GM21717 (cell line): Measurements from ENCODE around the gene HNMT.
"Not testable (repeated sequence)": the region's sequence is repeated elsewhere in the genome, so short reads cannot be mapped to it uniquely, and the experiment has no call there.

Experiments
- ATAC-seq: cut with Tn5 transposase; IDR thresholded peaks from one replicate; pipeline ENCODE4 v1.9.1; 2021; ENCODE audit warnings: mild to moderate bottlenecking, moderate library complexity; ENCODE audit not compliant: unreplicated experiment

The HNMT gene

GRCh38 chr2:138037090-138037489 is 72.8 kb downstream of the HNMT start:
- no peak for ATAC-seq

DNA sequence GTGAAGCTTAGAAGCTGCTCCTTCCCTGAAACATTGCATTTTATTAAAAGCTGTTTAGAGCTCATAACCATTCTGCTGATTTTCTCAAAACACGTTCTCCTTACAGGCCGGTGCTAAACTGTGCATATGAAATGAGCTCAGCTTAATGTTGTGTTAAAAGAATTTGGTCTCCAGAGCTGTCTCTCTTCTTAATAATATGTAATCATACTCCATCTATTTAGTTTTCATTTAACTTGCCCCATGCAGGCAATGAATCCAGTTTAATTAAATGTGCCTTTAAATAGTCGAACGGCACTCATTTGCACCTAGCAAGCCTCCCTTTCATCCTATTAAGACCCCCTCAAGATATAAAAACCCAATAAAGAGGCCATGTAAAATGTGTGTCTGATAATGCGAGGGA is 76.3 kb downstream of the HNMT start:
- ATAC-seq: no peak

DNA sequence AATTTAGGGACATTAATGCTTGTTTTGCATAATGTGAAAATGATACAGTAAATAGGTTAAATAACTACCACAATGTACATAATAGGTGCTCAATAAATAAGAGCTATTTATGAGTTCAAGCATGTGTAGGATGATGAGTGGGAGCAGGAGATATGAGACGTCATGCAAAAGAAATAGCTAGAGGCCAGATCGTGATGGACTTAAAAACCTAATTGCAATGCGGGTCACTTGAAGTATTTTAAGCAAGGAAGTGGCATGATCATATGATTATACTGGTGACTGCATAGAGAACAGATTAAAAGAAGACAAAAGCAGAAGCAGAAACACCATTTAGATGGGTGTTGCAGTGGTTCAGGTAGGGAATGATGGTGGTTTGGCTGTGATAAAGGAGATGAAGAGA is 78.0 kb downstream of the HNMT start:
- no peak for ATAC-seq

- not testable (repeated sequence) for ATAC-seq
Observed at GRCh38 chr2:138043588-138043987, 79.3 kb downstream of the HNMT start.

- ATAC-seq: no peak
Observed at GRCh38 chr2:138058427-138058826, 94.2 kb downstream of the HNMT start.

- no peak for ATAC-seq
Observed at GRCh38 chr2:138059487-138060300, 95.4 kb downstream of the HNMT start.

DNA sequence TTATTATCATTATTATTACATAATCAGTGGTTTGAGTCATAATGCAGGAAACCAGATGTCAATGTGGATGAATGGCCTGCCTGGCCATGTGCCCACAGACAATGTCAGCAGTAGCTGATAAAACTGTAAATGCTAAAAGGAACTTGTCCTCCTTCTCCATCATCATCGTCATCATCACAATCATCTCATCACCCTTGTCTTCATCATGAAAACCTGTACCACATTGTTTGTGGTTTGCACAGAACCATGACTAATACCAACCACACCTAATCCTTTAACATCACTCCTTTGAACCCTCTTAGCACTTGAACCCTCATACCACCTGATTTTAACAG is 96.0 kb downstream of the HNMT start:
- no peak for ATAC-seq

DNA sequence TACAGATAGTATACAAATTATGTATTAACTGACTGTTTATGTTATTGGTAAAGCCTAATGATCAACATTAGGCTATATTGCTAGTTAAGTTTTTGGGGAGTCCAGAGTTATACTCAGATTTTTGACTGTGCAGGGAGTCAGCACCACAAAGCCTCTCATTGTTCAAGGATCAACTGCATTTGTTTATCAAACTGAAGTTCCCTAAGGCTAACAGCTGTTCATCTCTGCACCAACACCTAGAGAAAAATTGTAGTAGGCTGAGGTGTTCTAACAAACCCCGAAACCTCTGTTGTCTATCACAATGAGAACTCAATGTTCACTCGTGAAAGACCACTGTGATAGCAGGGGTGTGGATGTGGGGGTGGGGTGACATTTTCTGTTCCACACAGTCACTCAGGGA is 97.7 kb downstream of the HNMT start:
- no peak for ATAC-seq

GRCh38 chr2:138063181-138063580 is 98.9 kb downstream of the HNMT start:
- ATAC-seq: no peak
